ENCODE data around the gene WFDC10B.
"Not testable (repeated sequence)": the region's sequence is repeated elsewhere in the genome, so short reads cannot be mapped to it uniquely, and the experiment has no call there.

Gene WFDC10B

GRCh38 chr20:45704969-45705637 lies at the start of gene WFDC10B:
Gene WFDC10B, minus strand, starts transcription at chr20:45705019. Its CDS starts 19,027 bp downstream, at chr20:45685992.
- DNase-seq, result peak; percentile 98

GRCh38 chr20:45752746-45753145 lies 47.9 kb upstream of the WFDC10B start:
- DNase-seq, result no peak

GRCh38 chr20:45751721-45752120 lies 46.9 kb upstream of the WFDC10B start:
- no peak for DNase-seq

- no peak for DNase-seq
These were observed 40.2 kb upstream of the WFDC10B start for GRCh38 chr20:45745015-45745414.

DNA sequence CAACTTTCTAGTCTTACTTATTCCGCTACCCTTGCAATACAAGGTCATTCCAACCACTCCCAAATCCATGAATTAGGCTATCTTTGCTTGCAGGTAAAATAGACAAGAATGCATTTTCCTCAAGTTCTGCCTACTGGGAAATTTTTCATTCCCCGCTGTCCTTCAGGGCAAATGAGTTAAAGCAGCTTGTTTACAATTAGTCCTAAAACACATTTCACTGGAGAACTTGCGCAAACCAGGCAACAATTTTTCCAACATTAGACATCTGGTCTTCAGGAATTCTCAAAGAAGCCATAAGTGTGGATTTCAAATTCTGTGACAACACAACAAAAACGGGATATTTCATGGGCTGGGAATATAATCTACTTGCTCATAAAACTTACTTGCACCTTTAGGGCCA lies 37.8 kb upstream of the WFDC10B start:
- no peak for DNase-seq

GRCh38 chr20:45735988-45736387 lies 31.2 kb upstream of the WFDC10B start:
- no peak for DNase-seq

GRCh38 chr20:45735552-45735951 lies 30.7 kb upstream of the WFDC10B start:
- DNase-seq, result no peak

- DNase-seq, result no peak
These were observed 27.4 kb upstream of the WFDC10B start for GRCh38 chr20:45732199-45732598.

DNA sequence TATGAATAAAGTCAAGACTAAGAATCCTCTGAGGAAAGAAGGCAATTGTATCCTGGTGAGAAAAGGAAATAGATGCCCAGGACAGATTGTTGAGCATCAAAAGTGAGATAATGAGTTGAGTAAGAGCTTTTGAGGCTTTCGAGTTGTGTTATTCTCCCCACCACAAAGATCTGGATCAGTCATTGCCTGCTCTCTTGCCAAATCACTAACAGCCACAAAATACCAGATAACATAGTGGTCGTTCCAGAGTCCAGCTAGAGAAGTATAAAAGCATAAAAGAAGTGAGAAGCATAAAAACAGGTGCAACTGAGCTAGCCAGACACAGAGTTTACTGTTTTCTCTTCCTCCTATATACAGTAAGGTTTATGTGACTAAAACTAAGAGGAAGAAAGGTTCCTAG lies 22.2 kb upstream of the WFDC10B start:
- no peak for DNase-seq

DNA sequence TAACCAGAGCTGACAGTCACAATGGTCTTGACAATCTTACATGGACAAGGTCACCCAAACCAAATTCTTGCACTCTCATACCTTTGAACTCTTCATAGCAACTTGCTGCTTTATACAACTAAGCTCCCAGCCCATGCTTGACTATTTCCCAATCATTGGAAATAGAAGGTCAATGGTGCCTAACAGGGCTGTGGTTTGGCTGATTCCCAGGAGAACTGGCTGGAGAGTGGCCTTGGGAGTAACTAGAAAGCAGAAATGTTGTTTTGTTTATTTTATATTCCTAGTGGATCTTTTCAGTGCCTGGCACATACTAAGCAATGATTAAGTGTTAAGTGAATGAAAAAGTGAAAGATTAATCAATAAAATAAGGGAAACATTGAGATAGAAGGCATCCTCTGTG lies 20.3 kb upstream of the WFDC10B start:
- DNase-seq, result no peak

DNA sequence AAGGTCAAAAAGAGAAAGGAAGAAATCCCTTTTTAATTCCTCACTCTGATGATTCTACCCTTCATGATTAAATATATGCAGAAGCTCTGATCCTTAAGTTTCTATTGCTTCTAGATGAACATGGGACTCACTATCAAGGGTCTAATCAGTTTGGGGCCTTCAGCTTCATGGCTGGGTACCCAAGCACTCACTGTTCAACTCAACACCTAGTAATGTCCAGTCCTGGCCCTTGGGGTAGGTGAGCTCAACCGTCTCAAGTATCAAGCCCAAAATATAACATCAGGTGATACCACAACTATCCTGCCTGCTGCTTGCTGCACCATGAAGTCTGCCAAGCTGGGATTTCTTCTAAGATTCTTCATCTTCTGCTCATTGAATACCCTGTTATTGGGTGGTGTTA lies 17.2 kb upstream of the WFDC10B start, which contains the start of gene SPINT4:
Gene SPINT4, plus strand, starts transcription at position 301 of the 400 bp plus-strand sequence. Its CDS starts 21 bp downstream, at position 322.
- no peak for DNase-seq

GRCh38 chr20:45716141-45716688 lies 11.4 kb upstream of the WFDC10B start:
- not testable (repeated sequence) for DNase-seq

GRCh38 chr20:45701873-45702272 lies 2.9 kb downstream of the WFDC10B start, which contains the start of gene WFDC13:
Gene WFDC13, plus strand, starts transcription at chr20:45702038. Its CDS starts 86 bp downstream, at chr20:45702124.
- no peak for DNase-seq

DNA sequence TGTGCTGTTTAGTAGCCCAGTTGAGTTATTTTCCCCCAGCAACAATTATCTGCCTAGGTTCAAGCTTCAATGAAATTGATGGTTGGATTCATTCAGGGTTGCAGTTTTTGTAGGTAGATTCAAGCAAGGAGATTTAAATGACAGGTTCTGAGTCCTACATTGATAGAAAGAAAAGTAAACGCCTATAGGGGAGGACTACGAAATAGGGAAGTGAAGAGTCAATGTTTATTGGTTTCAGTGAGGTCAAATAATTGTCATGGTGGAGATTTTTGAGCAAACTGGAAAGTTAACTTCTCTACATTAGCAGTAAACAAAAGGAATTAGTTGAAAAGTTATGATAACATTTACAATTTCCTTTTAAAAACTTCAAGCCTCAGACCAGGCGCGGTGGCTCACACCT lies 3.7 kb downstream of the WFDC10B start:
- no peak for DNase-seq

DNA sequence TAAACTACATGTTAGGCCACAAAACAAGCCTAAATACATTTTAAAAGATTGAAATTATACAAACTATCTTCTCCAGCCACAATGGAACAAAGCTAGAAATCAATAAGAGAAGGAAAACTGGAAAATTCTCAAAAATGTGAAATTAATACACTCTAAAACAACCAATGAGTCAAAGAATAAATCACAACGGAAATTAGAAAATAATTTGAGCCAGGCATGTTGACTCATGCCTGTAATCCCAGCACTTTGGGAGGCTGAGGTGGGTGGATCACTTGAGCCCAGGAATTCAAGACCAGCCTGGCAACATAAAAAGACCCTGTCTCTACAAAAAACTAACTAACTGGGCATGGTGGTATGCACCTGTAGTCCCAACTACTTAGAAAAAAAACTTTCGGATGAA lies 9.3 kb downstream of the WFDC10B start:
- no peak for DNase-seq

GRCh38 chr20:45693346-45693745 lies 11.5 kb downstream of the WFDC10B start:
- DNase-seq, result not testable (repeated sequence)

GRCh38 chr20:45685896-45686295 lies 18.9 kb downstream of the WFDC10B start:
- DNase-seq, result peak; percentile 29

GRCh38 chr20:45679650-45680049 lies 25.2 kb downstream of the WFDC10B start:
- no peak for DNase-seq

DNA sequence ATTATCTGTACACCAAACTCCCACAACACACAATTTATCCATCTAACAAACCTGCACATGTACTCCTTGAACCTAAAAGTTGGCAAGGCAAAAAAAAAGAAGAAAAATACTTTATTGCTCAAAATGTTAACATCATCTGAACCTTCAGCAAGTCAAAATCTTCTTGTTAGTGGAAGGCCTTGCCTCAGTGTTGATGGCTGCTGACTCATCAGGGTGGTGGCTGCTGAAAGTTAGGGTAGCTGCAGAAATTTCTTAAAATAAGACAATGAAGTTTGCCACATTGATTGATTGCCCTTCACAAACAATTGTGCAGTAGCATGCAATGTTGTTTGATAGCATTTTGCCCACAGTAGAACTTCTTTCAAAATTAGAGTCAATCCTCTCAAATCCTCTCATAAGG lies 32.1 kb downstream of the WFDC10B start:
- no peak for DNase-seq

- no peak for DNase-seq
These were observed 34.7 kb downstream of the WFDC10B start, which contains the start of gene WFDC11 for GRCh38 chr20:45670139-45670538. Gene WFDC11, minus strand, starts transcription at chr20:45670239. Its CDS starts 19,639 bp downstream, at chr20:45650600.

GRCh38 chr20:45657038-45657437 lies 47.8 kb downstream of the WFDC10B start:
- not testable (repeated sequence) for DNase-seq

- DNase-seq, result not testable (repeated sequence)
These were observed 53.1 kb downstream of the WFDC10B start for GRCh38 chr20:45651726-45652125.

- no peak for DNase-seq
These were observed 55.4 kb downstream of the WFDC10B start for GRCh38 chr20:45649312-45649863.

- no peak for DNase-seq
These were observed 57.3 kb downstream of the WFDC10B start for GRCh38 chr20:45647441-45648050.

Data from NCI-H82 (cell line).